ENCODE data around the gene DYNLT4. TPM values are rescaled to one million over a fixed set of nuclear protein-coding genes. Genes with fewer than 3 reads are reported as not detected.
"Not testable (repeated sequence)": the region's sequence is repeated elsewhere in the genome, so short reads cannot be mapped to it uniquely, and the experiment has no call there.

Gene DYNLT4
- total RNA-seq, 4 donors from 2014 or later: 2.5 to 3.3 TPM; not detected in 2

GRCh38 chr1:44777547-44777946, 29.6 kb downstream of the DYNLT4 start:
- peaks cover 0 to 36% (median 20%) of the 10 kb centered on the region in 4 donors for H3K4me1 ChIP-seq
- no peaks in the 10 kb centered on the region for H3K9me3 ChIP-seq
- H3K4me3 ChIP-seq: peak overlapping the region in 1 of 4 donors; percentile 90
- 85 to 86% methylated on average over 14 of the region's 14 CpGs for WGBS, 2 donors
- TF ChIP-seq POLR2A (IDR thresholded peaks at IDR 0.05) (no peak), EP300 (IDR thresholded peaks at IDR 0.05) (no peak), CTCF (IDR thresholded peaks at IDR 0.05) (no peak)
- no peak for DNase-seq (ENCODE audit: low spot score in 2 of 2)
- H3K36me3 ChIP-seq: peaks cover 0 to 61% (median 12%) of the 10 kb centered on the region in 3 donors
- peak overlapping the region in 1 of 4 donors; percentile 98 for H3K27ac ChIP-seq
- H3K27me3 ChIP-seq: no peaks in the 10 kb centered on the region

- H3K9me3 ChIP-seq: no peaks in the 10 kb centered on the region
- H3K27ac ChIP-seq: peak overlapping the region; percentile 90 to 98 (median 92)
- peaks cover 0 to 36% (median 20%) of the 10 kb centered on the region in 4 donors for H3K4me1 ChIP-seq
- no peak for DNase-seq (ENCODE audit: low spot score in 2 of 2)
- 51 to 60% methylated on average over 12 of the region's 12 CpGs for WGBS, 2 donors
- H3K27me3 ChIP-seq: no peaks in the 10 kb centered on the region
- TF ChIP-seq POLR2A (IDR thresholded peaks at IDR 0.05) (no peak), EP300 (IDR thresholded peaks at IDR 0.05) (no peak), CTCF (IDR thresholded peaks at IDR 0.05) (no peak)
- H3K36me3 ChIP-seq: peaks cover 0 to 53% (median 12%) of the 10 kb centered on the region in 3 donors
- H3K4me3 ChIP-seq: peak overlapping the region in 3 of 4 donors; percentile 60 to 90 (median 86)
Measured at GRCh38 chr1:44776730-44777068, 30.5 kb downstream of the DYNLT4 start.

- no peak for TF ChIP-seq POLR2A (IDR thresholded peaks at IDR 0.05)
- TF ChIP-seq CTCF (IDR thresholded peaks at IDR 0.05): no peak
- no peak for TF ChIP-seq EP300 (IDR thresholded peaks at IDR 0.05)
- WGBS, 2 donors: 7 to 16% methylated on average over 22 to 36 of the region's 36 CpGs
- Histone ChIP-seq H3K4me1 (peaks cover 0 to 36% (median 20%) of the 10 kb centered on the region in 4 donors), H3K9me3 (no peaks in the 10 kb centered on the region), H3K4me3 (peak overlapping the region; percentile 60 to 90 (median 84)), H3K27ac (peak overlapping the region; percentile 90 to 98 (median 92)), H3K27me3 (no peaks in the 10 kb centered on the region), H3K36me3 (peaks cover 0 to 47% (median 12%) of the 10 kb centered on the region in 3 donors)
- DNase-seq (ENCODE audit: low spot score in 2 of 2): no peak
Measured at GRCh38 chr1:44775930-44776729, 31.0 kb downstream of the DYNLT4 start.

- Histone ChIP-seq H3K27ac (peak within 1 kb of the TSS; percentile 90 to 98 (median 92)), H3K36me3 (peaks cover 0 to 39% (median 12%) of the 10 kb centered on the region in 3 donors), H3K9me3 (no peaks in the 10 kb centered on the region), H3K27me3 (no peaks in the 10 kb centered on the region), H3K4me3 (peak within 1 kb of the TSS; percentile 60 to 90 (median 84)), H3K4me1 (peaks cover 0 to 36% (median 20%) of the 10 kb centered on the region in 4 donors)
- peak; percentile 88 to 96 for DNase-seq (ENCODE audit: low spot score in 2 of 2)
- 0 to 1% methylated on average over 53 to 62 of the region's 65 CpGs for WGBS, 2 donors
- TF ChIP-seq POLR2A (IDR thresholded peaks at IDR 0.05) (peak; percentile 93 to 95), CTCF (IDR thresholded peaks at IDR 0.05) (peak in 2 of 5 experiments; percentile 24 to 43), EP300 (IDR thresholded peaks at IDR 0.05) (peak; percentile 77 to 100)
Measured at GRCh38 chr1:44775078-44775929, 31.8 kb downstream of the DYNLT4 start, which contains the start of gene RPS8. RPS8 (plus strand) TSS chr1:44775540; CDS start chr1:44775597, 57 bp downstream.

- H3K4me3 ChIP-seq; H3K4me1 ChIP-seq; H3K9me3 ChIP-seq; H3K27me3 ChIP-seq; H3K27ac ChIP-seq; DNase-seq (ENCODE audit: low spot score in 2 of 2): not testable (repeated sequence)
- WGBS, 2 donors: 86 to 94% methylated on average over 6 of the region's 6 CpGs
- H3K36me3 ChIP-seq: peaks cover 0 to 13% (median 0%) of the 10 kb centered on the region in 3 donors
Measured at GRCh38 chr1:44766421-44766820, 40.7 kb downstream of the DYNLT4 start.

Measured in tibial nerve (tissue), 4 donors.